Measurements from ENCODE around the gene PRPH.

Gene PRPH

DNA sequence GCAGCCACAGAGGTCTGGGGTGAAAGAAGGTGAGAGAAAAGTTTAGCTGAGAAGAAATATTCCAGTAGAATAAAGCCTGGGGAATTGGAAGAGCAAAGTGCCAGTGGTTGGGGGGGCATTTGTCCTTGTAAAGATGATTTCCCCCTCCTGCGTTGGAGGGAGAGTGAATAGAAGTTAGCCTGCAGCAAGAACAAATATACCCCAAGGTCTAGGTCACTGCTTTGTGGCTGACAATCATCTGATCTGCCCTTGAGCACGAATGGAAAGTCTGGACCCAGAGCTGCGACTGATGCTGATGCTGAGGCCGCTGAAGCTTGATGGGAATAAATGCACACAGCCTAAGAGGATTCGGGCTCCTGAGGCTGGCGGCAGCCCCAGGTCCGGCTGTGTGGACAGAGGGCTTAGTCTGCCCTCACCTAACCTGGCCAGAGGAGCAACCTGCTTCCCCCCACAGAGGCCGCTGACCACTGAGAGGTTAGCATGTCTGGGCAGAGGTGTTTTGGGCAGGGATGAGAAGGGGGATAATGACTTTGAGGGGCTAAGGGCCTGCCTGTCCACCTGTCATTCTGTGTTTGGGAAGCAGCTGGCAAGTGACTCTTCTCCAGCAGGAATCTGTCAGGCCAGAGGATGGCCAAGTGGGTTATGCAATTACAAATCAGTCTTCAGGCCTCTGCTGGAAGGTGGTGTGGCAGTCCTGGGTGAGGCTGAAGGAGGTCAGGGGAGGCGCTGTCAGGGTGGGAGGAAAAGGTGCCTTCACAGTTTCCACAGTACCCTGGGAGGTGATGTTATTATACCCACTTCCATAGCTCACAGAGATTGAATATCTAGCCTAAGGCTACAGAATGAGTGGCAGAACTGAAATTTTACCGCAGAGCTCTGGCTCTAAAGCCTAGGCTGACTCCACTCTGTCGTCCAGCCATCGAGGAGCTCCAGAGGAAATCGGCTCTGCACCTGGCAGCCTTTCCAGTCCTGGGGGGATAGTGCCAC, 18.4 kb upstream of the PRPH start (continued):
- TF ChIP-seq ZNF70 (CRISPR knock-in tag; IDR thresholded peaks at IDR 0.05) (no peak), ARNTL (CRISPR knock-in tag; IDR thresholded peaks at IDR 0.05; ENCODE audit: borderline replicate concordance, low read depth) (no peak)
- TF ChIP-seq, protein P1, sequence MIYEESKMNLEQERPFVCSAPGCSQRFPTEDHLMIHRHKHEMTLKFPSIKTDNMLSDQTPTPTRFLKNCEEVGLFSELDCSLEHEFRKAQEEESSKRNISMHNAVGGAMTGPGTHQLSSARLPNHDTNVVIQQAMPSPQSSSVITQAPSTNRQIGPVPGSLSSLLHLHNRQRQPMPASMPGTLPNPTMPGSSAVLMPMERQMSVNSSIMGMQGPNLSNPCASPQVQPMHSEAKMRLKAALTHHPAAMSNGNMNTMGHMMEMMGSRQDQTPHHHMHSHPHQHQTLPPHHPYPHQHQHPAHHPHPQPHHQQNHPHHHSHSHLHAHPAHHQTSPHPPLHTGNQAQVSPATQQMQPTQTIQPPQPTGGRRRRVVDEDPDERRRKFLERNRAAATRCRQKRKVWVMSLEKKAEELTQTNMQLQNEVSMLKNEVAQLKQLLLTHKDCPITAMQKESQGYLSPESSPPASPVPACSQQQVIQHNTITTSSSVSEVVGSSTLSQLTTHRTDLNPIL (CRISPR knock-in tag; IDR thresholded peaks at IDR 0.05; ENCODE audit: low read depth), result no peak

DNA sequence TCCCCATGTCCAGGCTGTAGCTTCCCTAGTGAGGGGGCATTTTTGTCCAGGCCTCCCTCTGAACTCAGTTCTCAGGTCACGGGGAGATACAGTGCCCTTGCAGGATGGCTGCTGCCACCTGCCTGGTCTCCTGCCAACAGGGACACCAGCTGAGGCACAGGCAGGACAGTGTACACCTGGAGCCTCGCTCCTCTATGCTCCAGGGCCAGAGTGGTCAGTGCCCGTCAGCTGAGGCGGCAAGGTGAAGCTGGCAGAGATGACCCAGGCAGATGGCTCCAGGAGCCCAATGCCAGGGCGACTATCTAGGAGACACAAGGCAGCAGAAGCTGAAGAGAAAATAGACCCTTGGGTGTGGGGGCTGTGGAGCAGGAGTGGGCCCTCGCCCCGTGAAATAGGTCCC, 17.5 kb upstream of the PRPH start:
- no peak for ATAC-seq
- no peak for TF ChIP-seq ZNF70 (CRISPR knock-in tag; IDR thresholded peaks at IDR 0.05)
- TF ChIP-seq, protein P1 (CRISPR knock-in tag; IDR thresholded peaks at IDR 0.05; ENCODE audit: low read depth), result no peak
- no peak for TF ChIP-seq ZNF8 (CRISPR knock-in tag; IDR thresholded peaks at IDR 0.05)
- no peak for TF ChIP-seq BACH2 (CRISPR knock-in tag; IDR thresholded peaks at IDR 0.05; ENCODE audit: borderline replicate concordance)
- TF ChIP-seq, protein P2, sequence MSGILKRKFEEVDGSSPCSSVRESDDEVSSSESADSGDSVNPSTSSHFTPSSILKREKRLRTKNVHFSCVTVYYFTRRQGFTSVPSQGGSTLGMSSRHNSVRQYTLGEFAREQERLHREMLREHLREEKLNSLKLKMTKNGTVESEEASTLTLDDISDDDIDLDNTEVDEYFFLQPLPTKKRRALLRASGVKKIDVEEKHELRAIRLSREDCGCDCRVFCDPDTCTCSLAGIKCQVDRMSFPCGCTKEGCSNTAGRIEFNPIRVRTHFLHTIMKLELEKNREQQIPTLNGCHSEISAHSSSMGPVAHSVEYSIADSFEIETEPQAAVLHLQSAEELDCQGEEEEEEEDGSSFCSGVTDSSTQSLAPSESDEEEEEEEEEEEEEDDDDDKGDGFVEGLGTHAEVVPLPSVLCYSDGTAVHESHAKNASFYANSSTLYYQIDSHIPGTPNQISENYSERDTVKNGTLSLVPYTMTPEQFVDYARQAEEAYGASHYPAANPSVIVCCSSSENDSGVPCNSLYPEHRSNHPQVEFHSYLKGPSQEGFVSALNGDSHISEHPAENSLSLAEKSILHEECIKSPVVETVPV (CRISPR knock-in tag; IDR thresholded peaks at IDR 0.05), result no peak
- TF ChIP-seq ZFP3 (CRISPR knock-in tag; IDR thresholded peaks at IDR 0.05), result no peak
- TF ChIP-seq, protein P3, sequence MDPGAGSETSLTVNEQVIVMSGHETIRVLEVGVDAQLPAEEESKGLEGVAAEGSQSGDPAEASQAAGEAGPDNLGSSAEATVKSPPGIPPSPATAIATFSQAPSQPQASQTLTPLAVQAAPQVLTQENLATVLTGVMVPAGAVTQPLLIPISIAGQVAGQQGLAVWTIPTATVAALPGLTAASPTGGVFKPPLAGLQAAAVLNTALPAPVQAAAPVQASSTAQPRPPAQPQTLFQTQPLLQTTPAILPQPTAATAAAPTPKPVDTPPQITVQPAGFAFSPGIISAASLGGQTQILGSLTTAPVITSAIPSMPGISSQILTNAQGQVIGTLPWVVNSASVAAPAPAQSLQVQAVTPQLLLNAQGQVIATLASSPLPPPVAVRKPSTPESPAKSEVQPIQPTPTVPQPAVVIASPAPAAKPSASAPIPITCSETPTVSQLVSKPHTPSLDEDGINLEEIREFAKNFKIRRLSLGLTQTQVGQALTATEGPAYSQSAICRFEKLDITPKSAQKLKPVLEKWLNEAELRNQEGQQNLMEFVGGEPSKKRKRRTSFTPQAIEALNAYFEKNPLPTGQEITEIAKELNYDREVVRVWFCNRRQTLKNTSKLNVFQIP (CRISPR knock-in tag; IDR thresholded peaks at IDR 0.05; ENCODE audit: borderline replicate concordance, low read depth), result no peak
- no peak for TF ChIP-seq OSR1 (CRISPR knock-in tag; IDR thresholded peaks at IDR 0.05)
- TF ChIP-seq TCF4 (CRISPR knock-in tag; IDR thresholded peaks at IDR 0.05; ENCODE audit: borderline replicate concordance), result no peak
- TF ChIP-seq ZFP30 (CRISPR knock-in tag; IDR thresholded peaks at IDR 0.05), result no peak
- TF ChIP-seq, protein P4, sequence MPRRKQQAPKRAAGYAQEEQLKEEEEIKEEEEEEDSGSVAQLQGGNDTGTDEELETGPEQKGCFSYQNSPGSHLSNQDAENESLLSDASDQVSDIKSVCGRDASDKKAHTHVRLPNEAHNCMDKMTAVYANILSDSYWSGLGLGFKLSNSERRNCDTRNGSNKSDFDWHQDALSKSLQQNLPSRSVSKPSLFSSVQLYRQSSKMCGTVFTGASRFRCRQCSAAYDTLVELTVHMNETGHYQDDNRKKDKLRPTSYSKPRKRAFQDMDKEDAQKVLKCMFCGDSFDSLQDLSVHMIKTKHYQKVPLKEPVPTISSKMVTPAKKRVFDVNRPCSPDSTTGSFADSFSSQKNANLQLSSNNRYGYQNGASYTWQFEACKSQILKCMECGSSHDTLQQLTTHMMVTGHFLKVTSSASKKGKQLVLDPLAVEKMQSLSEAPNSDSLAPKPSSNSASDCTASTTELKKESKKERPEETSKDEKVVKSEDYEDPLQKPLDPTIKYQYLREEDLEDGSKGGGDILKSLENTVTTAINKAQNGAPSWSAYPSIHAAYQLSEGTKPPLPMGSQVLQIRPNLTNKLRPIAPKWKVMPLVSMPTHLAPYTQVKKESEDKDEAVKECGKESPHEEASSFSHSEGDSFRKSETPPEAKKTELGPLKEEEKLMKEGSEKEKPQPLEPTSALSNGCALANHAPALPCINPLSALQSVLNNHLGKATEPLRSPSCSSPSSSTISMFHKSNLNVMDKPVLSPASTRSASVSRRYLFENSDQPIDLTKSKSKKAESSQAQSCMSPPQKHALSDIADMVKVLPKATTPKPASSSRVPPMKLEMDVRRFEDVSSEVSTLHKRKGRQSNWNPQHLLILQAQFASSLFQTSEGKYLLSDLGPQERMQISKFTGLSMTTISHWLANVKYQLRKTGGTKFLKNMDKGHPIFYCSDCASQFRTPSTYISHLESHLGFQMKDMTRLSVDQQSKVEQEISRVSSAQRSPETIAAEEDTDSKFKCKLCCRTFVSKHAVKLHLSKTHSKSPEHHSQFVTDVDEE (CRISPR knock-in tag; IDR thresholded peaks at IDR 0.05), result no peak
- no peak for TF ChIP-seq ZC3H10 (CRISPR knock-in tag; IDR thresholded peaks at IDR 0.05)
- no peak for TF ChIP-seq RARB (CRISPR knock-in tag; IDR thresholded peaks at IDR 0.05)
- TF ChIP-seq ZNF565 (CRISPR knock-in tag; conservative IDR thresholded peaks at IDR 0.05; ENCODE audit: low read depth), result no peak
- no peak for TF ChIP-seq ESRRG (CRISPR knock-in tag; IDR thresholded peaks at IDR 0.05)
- TF ChIP-seq GLIS3 (CRISPR knock-in tag; IDR thresholded peaks at IDR 0.05), result no peak
- TF ChIP-seq SNAI2 (CRISPR knock-in tag; IDR thresholded peaks at IDR 0.05), result no peak
- TF ChIP-seq, protein P5, sequence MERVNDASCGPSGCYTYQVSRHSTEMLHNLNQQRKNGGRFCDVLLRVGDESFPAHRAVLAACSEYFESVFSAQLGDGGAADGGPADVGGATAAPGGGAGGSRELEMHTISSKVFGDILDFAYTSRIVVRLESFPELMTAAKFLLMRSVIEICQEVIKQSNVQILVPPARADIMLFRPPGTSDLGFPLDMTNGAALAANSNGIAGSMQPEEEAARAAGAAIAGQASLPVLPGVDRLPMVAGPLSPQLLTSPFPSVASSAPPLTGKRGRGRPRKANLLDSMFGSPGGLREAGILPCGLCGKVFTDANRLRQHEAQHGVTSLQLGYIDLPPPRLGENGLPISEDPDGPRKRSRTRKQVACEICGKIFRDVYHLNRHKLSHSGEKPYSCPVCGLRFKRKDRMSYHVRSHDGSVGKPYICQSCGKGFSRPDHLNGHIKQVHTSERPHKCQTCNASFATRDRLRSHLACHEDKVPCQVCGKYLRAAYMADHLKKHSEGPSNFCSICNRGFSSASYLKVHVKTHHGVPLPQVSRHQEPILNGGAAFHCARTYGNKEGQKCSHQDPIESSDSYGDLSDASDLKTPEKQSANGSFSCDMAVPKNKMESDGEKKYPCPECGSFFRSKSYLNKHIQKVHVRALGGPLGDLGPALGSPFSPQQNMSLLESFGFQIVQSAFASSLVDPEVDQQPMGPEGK (CRISPR knock-in tag; IDR thresholded peaks at IDR 0.05; ENCODE audit: borderline replicate concordance), result no peak
